DMS153 (cell line): ENCODE data around the gene PFKFB2.

ENCODE experiments used
- DNase-seq: peaks from one replicate; lab custom pipeline; 2025; lab: John Stamatoyannopoulos, UW

Gene PFKFB2

DNA sequence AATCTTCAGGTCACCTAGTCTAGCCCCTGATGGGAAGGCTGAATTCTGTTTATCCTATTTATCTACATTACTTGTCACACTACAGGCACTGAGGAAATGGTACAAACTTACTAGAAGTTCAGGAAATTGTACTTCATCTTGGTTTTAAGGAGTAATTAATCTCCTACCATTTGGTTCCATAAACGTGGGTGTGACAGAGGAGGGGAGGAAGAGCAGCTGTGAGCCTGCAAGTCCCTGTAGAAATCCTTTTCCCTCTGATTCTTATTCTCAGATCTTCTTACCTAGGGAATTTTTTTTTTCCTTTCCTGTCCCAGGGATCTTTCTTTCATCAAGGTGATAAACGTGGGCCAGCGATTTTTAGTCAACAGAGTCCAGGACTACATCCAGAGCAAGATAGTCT lies 14.1 kb downstream of the PFKFB2 start:
- no peak for DNase-seq

DNA sequence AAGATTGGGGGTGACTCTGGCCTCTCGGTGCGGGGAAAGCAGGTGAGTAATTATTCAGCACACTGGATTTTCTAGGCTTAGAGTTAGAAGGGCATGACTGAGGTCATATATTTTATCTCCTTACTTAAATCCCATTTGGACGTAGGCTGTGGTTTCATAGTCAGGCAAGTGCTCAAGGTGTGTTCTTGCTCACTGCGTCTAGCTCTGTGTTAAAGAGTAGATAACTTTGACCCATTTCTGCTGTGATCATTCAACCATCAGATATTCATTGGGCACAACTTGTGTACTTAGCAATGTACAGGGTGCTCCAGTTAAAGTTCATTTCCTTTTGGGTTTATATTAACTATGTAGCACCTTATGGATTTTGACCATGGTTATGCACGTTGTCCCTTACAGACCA lies 14.6 kb downstream of the PFKFB2 start:
- no peak for DNase-seq

DNA sequence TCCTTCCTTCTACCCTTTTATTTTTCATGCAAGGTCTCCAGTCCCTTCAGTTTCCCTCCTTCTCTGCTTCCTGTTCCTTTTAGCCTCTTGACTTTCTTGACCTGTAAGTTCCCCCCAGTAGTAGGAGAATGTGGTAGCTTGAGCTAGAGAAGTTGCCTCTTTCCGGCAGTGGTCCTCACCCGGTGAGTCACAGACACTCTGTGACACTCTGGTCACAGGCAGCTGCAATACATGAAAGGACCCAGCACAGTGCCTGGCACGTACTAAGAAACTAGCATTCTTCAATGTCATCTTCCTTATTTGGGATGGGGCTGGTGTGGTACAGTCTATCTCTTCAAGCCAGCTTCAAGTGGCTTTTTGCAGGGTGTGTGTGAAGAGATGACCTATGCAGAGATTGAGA lies 16.0 kb downstream of the PFKFB2 start:
- DNase-seq: no peak

DNA sequence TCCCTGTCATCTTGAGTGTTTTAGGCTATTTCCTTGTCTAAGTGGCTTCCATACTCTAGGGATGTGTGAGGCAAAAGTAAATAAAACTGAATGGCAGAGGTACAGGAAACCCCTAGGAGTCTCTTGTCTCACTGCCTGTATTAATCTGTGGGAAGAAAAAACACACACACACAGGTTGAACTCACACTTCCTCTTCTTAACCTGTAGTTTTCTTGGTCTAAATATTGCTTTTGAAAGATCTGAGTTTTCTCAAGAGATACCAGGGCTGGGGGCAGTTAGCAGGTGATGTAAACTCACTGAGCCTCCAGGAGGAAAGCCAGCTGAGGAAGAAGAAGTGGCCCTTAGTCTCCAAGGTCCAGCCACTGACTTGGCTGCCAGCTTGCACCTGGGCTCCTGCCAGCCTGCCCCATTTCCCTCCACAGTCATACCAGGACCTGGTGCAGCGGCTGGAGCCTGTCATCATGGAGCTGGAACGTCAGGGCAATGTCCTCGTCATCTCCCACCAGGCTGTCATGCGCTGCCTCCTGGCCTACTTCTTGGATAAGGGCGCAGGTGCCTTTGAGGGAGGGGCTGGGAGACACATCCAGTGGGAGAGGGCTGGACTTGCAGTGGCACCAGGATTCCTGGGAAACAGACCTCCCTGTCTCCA lies 16.9 kb downstream of the PFKFB2 start:
- peak; percentile 26 for DNase-seq

DNA sequence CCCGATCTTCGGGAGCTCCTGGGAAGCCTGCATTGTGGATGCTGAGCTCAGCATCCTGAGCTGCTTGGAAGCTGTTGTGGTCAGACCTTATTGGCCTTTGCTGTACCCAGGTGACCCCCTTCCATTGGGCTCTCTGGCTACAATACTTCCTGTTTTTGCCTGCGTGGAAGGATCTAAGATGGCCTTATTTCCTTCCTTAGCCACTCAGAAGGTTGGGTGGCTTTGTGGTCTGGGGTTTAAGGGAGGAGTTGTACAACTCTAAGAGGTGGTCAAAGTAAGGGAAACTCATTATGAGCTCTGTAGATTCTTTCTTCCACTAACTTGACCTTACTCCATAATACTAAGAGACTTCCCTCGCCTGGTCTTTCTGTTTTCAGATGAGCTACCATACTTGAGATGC lies 17.7 kb downstream of the PFKFB2 start:
- DNase-seq: no peak

DNA sequence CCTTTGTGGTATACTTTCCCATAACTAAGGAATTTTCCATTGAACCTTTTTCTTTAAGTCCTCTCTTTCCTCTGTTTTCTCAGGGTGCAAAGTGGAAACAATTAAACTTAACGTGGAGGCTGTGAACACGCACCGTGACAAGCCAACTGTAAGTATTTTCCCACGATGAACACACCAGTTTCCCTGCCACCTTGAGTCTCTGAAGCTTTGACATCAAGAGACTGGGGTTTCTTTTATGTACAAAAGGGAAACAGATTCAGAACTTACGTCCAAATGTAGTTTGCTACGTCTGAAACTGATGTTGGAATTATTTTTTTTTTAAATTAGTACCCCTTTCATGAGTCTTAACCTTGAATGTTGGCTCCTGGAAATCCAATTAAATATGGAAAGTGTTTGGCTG lies 18.4 kb downstream of the PFKFB2 start:
- no peak for DNase-seq

DNA sequence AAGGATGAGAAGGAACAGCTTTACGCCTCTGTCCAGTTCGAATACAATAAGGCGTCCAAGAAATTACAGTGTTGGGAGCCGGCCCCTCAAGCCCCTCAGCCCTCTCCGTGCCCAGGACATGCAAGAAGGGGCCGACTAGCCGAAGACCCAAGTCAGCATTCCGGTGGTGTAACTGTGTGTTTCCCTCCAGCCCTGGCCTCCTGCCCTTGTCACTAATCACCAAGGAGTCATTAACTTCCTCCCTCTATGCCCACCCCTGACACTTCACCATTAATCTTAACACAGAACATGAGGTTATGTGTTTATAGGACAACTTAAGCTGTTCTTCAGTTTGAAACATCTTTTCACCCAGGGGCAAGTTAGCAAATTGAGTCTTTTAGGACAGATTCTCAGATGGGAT lies 19.2 kb downstream of the PFKFB2 start:
- no peak for DNase-seq

DNA sequence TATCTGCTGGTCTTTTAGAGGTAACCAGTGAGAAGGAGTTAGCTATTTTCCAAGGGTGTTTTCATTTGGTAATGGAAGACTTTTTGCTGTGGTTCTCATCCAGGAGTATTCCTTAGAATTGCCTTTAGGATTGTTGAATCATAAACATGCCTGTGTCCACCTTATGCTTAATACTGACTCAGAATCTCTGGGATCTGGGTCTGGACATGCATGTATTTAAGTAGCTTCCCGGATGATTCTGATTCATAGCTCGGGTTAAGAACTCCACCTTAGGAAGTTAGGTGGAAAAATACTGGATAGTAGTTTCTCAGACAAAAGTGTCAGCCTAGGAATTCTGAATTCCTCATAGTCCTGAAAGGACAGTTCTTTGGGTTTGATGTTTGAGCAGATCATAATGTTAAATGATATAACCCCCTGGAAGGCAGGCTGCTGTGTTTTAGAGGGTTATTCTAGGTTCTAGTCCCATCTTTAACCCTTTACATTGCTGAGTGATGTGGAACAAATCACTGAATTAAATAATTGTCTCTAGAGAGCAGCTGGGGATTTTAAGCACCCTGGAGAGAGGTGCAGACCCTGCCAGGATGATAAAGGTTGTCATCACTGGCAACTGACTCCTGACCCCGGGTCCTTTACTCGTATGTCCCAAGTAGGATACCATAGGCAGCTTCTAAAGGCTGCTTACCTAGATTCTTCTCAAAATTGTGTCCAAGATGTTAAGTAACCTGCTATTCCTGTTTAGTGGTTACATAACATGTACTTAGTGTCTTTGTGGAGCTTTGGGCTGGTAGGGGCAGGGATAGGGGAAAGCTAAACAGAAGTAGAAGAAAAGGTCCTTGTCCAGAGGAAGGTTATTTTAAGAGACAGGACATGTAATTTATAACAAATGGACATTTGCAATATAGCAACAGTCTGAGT lies 21.1 kb downstream of the PFKFB2 start:
- DNase-seq: no peak

DNA sequence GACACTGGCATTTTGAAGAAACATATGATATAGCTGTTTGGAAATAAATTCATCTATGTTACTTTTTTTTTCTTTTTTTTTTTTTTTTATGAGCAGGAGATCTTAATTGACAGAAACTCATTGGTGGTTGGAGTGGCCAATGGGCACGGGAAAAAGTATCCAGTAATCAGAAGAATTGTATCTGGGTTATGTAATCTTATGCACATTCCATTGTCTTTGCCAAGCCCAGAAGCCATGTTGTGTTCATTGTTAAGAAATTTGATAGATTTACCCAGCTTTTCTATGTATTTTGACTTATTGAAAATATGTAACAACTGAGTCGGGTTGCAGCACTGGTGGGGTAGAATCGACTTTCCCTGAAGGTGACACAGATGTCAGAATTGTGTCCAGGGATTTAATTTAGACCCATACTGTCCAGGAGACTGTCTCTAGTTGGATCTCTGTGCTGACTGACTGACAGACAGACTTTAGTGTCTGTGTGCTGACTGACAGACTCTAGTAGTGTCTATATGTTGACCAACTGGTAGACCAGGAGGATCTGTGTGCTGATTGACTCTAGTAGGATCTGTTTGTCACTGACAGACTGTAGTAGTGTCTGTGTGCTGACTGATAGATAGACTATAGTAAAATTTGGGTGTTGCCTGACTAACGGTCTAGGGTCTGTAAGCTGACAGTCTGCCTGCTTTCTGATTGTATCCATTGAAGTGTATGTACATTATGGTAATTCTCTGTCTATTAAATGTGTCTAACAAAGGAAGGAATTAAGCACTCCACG lies 23.3 kb downstream of the PFKFB2 start:
- DNase-seq: no peak

DNA sequence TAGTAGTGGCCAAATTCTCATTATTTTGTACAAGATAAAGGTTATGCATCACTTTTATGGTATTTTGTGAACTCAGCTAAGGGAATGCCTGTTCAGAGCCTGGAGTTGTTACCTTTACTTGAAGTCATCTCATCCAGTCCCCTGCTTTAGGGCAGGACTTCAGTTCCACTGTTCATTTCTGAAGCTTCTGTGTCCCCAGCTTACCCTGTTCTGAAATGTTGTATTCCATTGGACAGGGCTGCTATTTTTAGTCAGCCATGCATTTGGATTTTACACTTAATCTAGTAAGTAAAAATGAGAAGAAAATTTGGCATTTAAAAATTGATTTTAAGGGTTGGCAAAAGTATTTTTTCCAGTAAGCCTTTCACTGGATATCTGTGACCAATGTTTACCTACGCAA lies 23.9 kb downstream of the PFKFB2 start:
- no peak for DNase-seq

DNA sequence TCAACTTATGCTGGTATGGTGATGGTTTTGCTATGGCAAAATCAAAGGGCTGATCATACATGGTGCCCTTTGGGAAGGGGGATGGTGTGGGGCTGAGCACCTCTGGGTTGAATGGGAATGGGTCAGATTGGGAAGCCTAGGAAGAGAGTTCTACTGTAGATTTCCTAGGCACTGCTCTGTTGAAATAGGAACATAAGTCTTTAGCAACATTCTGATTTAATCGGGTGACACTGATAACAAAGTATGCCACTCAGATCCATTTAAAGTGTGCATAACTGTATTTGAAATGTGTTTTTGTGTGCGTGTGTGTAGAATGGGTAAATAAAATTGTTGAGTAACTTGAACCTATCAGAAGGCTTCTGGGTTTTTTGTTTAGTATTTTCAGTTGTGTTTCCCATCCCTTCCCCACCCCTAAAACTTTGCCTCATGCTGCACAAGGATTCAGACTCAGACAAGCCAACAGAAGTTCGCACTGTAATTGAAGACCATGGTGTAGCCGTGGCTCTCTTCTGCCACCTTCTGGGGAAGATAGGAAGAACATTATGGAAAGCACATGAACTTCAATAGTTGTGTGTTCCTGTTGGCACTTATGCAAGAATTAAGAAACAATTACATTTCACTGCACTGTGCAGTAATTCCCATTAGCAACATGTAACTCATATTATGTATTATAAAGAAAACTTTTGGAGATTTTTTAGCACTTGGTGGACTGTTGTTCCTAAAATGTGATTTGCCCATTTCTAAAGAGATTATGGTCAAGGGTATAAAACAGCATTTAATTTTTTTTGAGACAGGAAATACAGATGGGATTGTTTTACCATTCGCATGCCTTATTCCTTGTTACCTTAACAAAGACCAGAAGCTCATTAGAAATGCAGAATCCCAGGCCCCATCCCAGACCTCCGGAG lies 24.6 kb downstream of the PFKFB2 start:
- peak; percentile 63 for DNase-seq

DNA sequence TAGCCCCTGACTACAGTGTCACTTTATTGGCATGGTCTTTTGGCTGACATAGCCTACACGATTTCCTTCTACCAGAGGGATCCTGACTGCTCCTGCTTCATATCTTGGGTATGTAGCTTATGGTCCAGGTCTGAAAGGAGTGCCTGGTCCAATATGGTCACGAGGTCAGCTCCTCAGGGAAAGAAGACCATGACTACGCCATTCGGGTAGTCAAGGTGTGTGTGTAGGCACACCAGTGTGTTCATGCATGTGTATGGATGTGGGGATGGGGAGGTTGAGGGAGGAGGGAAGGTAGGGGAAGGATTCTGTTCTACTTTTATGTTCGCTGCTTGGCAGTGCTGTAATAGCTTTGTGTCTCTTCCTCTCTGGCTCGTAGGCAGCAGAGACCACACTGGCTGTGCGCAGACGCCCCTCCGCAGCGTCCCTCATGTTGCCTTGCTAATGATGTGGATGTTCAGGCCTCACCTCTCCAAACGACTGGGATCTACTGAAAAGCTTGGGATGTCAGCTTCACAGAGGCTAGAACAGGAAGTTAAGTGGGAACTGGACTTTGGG lies 25.6 kb downstream of the PFKFB2 start:
- no peak for DNase-seq

DNA sequence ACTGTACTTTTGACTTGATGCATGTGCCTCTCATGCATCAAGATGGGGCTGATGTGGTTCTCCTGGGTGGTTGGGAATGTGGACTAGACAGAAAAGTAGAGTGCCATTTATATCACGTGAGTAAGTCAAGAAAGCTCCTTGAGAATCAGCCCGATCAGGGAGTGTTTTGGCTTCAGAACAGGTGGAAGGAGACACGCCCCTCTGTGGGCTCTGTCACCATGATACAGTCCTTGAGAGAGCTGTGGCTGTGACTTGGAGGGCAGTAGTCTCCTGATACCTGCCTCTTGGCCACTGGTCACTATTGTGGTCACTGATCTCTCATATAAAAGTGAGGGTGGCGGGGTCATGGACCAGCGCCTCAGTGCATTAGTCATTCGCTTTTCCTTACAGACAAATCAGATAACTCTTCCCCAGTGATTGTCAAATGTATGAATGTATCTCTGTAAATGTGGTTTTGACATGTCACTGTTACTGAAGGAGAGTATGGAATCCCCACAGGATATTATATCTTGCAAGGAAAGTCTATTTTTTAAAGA lies 26.7 kb downstream of the PFKFB2 start:
- no peak for DNase-seq

DNA sequence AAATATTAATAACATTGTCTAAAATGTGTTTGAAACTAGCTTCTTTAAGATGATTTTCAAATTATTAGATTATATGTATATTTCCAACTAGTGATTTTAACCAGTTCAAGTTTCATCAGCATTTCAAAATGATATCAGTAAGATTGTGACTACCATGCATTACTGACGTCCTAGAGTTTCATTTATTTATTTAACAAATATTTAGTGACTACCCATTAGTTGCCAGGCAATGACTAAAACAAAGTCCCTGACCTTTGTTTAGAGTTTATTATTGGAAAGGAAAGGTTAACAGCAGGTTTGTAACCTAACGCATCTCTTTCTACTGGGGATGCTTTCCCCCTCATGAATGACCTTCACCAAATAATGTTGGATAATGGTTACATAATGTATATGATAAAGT lies 28.0 kb downstream of the PFKFB2 start:
- DNase-seq: peak; percentile 30

DNA sequence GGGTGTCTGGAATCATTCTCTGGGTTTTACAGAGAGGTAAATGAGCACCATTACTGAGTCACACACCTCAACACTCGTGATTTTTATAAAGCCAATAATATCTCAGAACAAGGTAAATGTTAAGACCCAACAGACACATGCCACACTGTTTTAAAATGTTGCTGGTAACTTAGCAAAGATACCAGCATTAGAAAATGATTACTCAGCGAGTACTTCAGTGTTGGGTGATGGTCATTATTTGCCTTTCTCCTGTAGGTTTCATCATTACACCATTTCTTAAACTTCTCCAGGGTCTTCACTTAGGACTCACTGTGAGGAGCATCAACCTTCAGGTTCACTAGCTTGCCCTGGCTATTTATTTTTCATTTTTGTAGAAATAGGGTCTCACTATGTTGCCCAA lies 28.7 kb downstream of the PFKFB2 start:
- DNase-seq: no peak

DNA sequence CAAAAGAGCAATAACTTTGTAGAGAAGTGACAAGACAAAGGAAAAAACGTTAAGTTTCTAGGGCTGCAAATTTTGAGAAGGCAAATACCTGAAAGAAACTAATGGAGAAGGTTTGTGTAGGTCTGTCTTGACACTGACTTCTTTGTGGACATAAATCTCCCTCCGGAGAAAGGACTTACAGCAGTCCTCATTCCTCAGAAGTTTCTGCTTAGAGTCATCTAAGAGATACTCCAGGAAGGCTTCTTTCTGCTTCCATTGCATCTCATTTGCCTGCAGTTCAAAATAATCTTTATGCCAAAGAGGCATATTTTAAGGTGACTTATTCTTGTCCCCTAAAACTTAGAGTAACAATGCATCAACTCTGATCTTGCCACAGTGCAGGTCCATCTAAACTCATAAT lies 31.2 kb downstream of the PFKFB2 start:
- no peak for DNase-seq

DNA sequence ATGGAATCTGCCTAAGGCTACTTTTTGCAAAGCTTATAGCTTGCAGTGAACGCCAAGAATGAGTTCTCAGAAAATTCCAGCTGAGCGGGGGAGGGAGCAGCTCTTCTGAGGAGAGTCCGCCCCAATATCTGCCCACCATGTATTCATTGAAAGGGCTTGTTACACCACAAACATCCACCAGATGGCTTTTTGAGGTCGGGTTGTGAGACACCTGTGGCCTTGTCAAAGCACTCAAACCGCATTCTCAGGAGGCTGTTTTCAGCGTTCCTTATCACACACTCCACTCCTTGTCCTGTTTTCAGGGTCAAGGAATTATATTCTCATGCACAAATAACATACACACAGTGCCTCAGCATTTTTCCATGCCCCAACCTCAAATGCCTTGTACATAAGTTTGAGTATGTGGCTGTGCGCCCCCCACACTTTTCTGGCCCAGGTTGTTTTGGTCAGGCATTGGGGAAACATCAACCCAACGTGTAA lies 31.7 kb downstream of the PFKFB2 start:
- peak; percentile 69 for DNase-seq

DNA sequence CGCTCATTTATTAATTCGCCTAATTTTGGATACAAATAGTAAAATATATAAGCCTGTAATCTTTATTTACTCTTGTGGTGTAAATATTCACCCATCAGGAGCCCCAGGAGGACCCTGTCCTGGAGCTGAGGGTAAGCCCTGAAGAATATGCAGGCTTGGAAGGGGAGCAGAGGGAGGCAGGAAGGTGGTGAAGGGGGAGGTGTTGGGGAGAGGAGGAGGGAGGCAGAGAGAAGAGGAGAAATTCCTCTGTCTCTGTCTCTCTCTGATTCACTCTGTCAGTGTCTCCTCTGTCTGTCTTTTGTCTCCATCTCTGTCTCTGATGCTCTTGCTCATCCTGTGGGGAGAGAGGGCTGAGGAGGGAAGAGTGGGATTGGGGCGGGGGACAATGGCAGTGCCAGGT lies 32.8 kb downstream of the PFKFB2 start:
- no peak for DNase-seq

DNA sequence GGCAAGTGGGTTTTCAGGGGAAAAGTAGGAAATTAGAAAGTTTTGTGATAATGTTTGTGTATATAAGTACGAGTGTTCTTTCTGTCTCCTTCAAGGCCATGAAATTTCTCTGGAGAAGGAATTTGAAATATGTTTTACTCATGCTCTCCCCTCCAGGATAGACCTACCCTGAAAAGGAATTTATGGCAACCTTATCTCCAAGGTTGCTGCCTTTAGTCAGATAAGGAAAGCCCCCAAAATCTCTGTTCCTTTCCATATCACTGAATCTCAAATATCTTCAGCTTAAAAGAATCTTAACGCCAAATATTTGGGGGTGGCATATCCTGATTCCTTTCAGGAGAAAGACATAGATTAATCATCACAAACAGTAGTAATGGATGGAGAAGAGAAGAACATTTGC lies 35.1 kb downstream of the PFKFB2 start:
- DNase-seq: no peak

DNA sequence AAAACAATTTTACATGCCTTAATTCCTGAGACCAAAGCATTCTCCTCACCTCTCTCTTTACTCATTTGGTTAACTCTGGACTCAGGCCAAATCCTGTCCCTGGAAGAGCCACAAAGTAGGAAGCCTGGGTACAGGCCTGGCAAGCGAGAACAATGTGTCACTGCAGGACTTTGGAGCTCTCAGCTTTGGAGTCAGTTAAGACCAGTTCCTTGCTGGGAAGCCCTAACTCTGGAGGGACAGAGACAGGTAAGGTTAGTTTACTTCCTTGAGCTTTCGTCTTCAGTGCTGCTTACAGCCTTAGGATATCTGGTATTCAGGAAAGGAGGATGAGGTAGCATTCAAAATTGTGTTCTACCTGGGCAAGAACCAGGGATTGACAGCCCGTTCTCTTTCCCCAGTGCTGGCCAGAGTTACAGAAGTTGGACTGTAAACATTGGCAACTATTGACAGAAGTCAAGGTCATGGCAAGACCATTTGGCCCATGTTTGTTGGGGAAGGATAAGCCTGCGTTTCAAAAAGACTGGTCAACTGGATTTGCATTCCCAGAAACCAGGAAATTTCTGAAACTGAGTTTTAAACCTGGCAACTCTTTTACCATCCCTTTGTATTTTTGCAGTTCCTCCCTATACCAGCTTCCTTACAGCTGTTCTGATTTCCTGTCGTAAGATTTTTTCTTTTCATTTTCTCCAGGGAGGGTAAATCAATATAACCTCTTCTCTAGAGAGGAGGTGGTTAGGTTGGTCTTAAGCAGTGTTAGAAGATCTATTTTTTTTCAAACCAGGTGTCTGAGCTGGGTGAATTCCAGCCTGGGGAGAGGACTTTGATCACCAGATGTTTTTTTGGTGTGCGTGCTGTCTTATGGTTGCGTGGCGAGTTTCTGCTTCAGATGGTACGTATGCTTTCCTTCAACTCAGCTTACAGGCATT lies 35.9 kb downstream of the PFKFB2 start, which contains the start of gene C4BPB:
TSS of gene C4BPB (plus strand) at position 160 of the 926 bp plus-strand sequence. CDS start at position 832, 672 bp downstream.
- no peak for DNase-seq
